ENCODE results near the gene RABEP2. TPM values are rescaled to one million over a fixed set of nuclear protein-coding genes. Genes with fewer than 3 reads are reported as not detected.

The RABEP2 gene
- total and polyA plus RNA-seq, 8 donors = 11.5 to 66.1 (median 15.4) TPM

DNA sequence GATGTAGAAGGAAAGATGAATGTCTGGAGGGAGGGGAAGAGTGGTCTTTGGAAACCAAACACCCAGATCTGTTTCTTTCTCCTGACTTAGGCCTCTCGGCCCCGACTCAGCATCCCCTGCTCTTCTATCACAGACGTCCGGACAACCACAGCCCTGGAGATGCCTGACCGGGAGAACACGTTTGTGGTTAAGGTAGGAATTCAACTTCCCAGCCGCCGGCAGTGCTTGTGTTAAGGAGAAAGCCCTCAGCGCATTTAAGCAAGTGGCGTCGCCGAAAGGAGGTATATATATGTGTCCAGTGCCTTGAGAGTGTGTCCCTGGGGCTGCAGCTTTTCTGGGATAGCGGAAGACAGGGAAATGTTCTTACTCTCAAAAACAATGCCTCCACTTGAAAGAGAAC, 57.8 kb downstream of the RABEP2 start:
- no peaks in the 10 kb centered on the region for H3K27me3 ChIP-seq
- no peaks in the 10 kb centered on the region for H3K9me3 ChIP-seq
- H3K36me3 ChIP-seq = peaks cover 0 to 26% (median 19%) of the 10 kb centered on the region in 3 donors
- no peak for ATAC-seq
- H3K4me1 ChIP-seq = peaks cover 0 to 10% (median 5%) of the 10 kb centered on the region in 3 donors
- intact Hi-C loops (cut with DNase I) = loop anchor here in 2 of 3 donors (5.0 to 10.0 kb wide), 2 partner anchors 48 to 75 kb away; no protein-coding TSS in a partner anchor
- WGBS, 2 donors = 87 to 90% methylated on average over 13 of the region's 13 CpGs
- no peak for FAIRE-seq
- no peak for DNase-seq
- TF ChIP-seq, protein P1, sequence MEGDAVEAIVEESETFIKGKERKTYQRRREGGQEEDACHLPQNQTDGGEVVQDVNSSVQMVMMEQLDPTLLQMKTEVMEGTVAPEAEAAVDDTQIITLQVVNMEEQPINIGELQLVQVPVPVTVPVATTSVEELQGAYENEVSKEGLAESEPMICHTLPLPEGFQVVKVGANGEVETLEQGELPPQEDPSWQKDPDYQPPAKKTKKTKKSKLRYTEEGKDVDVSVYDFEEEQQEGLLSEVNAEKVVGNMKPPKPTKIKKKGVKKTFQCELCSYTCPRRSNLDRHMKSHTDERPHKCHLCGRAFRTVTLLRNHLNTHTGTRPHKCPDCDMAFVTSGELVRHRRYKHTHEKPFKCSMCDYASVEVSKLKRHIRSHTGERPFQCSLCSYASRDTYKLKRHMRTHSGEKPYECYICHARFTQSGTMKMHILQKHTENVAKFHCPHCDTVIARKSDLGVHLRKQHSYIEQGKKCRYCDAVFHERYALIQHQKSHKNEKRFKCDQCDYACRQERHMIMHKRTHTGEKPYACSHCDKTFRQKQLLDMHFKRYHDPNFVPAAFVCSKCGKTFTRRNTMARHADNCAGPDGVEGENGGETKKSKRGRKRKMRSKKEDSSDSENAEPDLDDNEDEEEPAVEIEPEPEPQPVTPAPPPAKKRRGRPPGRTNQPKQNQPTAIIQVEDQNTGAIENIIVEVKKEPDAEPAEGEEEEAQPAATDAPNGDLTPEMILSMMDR (IDR thresholded peaks at IDR 0.05) = no peak
- no peak overlapping the region for H3K27ac ChIP-seq
- no peak overlapping the region for H3K4me3 ChIP-seq

DNA sequence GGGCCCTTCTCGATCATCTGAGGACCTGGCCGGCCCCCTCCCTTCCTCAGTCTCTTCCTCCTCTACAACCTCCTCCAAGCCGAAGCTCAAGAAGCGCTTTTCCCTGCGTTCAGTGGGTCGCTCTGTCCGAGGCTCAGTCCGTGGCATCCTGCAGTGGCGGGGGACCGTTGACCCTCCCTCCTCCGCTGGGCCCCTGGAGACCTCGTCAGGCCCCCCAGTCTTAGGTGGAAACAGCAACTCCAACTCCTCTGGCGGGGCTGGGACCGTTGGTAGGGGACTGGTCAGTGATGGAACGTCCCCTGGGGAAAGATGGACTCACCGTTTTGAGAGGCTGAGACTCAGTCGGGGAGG, 58.6 kb downstream of the RABEP2 start:
- Histone ChIP-seq H3K27ac (no peak overlapping the region), H3K4me1 (peaks cover 0 to 10% (median 5%) of the 10 kb centered on the region in 3 donors), H3K27me3 (no peaks in the 10 kb centered on the region), H3K36me3 (peaks cover 0 to 26% (median 19%) of the 10 kb centered on the region in 3 donors), H3K4me3 (no peak overlapping the region), H3K9me3 (no peaks in the 10 kb centered on the region)
- TF ChIP-seq, protein P1 (IDR thresholded peaks at IDR 0.05) = no peak
- no peak for DNase-seq
- intact Hi-C loops (cut with DNase I) = loop anchor here in 2 of 3 donors (5.0 to 10.0 kb wide), 2 partner anchors 48 to 76 kb away; no protein-coding TSS in a partner anchor
- WGBS, 2 donors = 80 to 85% methylated on average over 17 of the region's 17 CpGs
- no peak for ATAC-seq
- FAIRE-seq = no peak

DNA sequence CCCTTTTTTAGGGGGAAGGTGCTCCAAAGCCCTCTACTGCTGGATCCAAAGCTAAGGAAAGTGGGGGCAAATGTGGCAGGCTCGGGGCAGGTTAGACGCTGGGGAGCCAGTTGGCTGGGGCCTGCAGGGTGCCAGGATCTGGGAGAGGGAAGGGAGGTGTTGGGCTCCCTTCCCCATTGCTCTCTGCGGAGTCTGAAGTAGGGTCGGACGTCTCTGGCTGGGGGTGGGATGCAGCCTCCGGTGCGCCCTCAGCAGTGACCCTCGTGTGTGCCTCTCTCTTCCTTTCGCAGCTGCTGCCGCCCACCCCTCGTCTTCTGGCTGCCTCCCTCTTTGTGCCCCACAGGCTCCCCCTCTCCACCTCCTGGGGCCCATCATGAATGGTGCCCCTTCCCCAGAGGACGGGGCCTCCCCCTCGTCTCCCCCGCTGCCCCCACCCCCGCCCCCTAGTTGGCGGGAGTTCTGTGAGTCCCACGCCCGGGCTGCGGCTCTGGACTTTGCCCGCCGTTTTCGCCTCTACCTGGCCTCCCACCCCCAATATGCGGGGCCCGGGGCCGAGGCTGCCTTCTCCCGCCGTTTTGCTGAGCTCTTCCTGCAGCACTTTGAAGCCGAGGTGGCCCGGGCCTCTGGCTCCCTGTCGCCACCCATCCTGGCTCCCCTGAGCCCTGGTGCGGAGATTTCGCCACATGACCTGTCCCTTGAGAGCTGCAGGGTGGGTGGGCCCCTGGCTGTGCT, 59.1 kb downstream of the RABEP2 start:
- DNase-seq = no peak
- no peak for FAIRE-seq
- no peaks in the 10 kb centered on the region for H3K9me3 ChIP-seq
- intact Hi-C loops (cut with DNase I) = loop anchor here in 2 of 3 donors (5.0 to 10.0 kb wide), 2 partner anchors 49 to 76 kb away; no protein-coding TSS in a partner anchor
- ATAC-seq = no peak
- TF ChIP-seq, protein P1 (IDR thresholded peaks at IDR 0.05) = no peak
- H3K4me1 ChIP-seq = peaks cover 0 to 10% (median 5%) of the 10 kb centered on the region in 3 donors
- H3K27ac ChIP-seq = no peak overlapping the region
- no peak overlapping the region for H3K4me3 ChIP-seq
- H3K36me3 ChIP-seq = peaks cover 0 to 22% (median 19%) of the 10 kb centered on the region in 3 donors
- no peaks in the 10 kb centered on the region for H3K27me3 ChIP-seq
- 66 to 69% methylated on average over 32 of the region's 32 CpGs for WGBS, 2 donors

DNA sequence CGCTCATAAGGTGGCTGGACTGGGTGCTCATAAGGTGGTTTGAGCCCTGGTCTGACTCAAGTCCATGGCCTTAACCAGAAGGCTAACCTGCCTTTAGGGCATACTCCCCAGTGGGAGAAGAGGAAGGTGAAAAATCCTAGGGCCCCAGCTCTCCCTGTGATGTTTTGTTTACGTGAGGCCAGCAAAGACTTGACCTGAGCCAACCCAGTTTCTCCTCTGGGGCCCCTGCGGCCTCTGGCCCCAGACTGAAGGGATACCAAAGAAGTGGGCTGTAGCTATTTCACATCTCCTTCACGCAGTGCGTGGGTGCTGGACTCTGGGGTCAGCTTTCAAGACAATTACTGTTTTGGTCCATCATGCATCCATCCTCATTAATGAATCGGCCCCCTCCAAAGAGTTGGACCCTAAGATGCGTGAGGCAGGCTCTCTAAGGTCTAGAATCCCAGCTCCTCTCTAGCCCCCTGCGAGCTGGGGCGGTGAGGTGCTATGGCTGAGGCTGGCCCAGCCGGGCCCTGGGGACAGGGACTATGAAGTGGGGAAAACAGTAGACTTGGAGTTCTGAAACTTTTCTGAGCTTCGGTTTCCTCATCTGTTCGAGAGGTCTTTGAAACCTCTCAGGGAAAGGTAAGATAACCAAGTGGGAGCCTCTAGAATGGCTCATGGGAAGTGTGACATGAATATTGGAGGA, 59.9 kb downstream of the RABEP2 start:
- intact Hi-C loops (cut with DNase I) = loop anchor here in 2 of 3 donors (5.0 to 10.0 kb wide), 2 partner anchors 50 to 77 kb away; no protein-coding TSS in a partner anchor
- no peak overlapping the region for H3K27ac ChIP-seq
- peaks cover 0 to 21% (median 19%) of the 10 kb centered on the region in 3 donors for H3K36me3 ChIP-seq
- 83 to 86% methylated on average over 12 of the region's 12 CpGs for whole genome bisulfite sequencing, 2 donors
- DNase-seq (no peak), ATAC-seq (no peak), FAIRE-seq (no peak)
- no peaks in the 10 kb centered on the region for H3K27me3 ChIP-seq
- no peak overlapping the region for H3K4me3 ChIP-seq
- TF ChIP-seq, protein P1 (IDR thresholded peaks at IDR 0.05) = no peak
- peaks cover 0 to 10% (median 5%) of the 10 kb centered on the region in 3 donors for H3K4me1 ChIP-seq
- H3K9me3 ChIP-seq = no peaks in the 10 kb centered on the region
